Activated CD8-positive, alpha-beta T cell treated with anti-CD3 and anti-CD28 coated beads for 36 hours (primary cell): Measurements from ENCODE around the gene TMCC2. TPM values are rescaled to one million over a fixed set of nuclear protein-coding genes. Genes with fewer than 3 reads are reported as not detected.
A peak's percentile ranks its signal among the peaks of the same experiment; 100 is the strongest.

Experiments used
- ATAC-seq: fragments of 200-7000 bp; cut with Tn5 transposase; one replicate; pipeline ENCODE4 v1.10.0; 2021; ENCODE audit warnings: mild to moderate bottlenecking, moderate library complexity
- CTCF ChIA-PET: fragments of 350-600 bp; sonication (Branson Sonifier 250); formaldehyde crosslinking; loops from one replicate; lab custom pipeline; 2021; ENCODE audit warnings: antibody characterized with exemption; lab: Charles Lee
- POLR2A ChIA-PET: fragments of 350-600 bp; sonication (Branson Sonifier 250); formaldehyde crosslinking; loops from one replicate; lab custom pipeline; 2021; ENCODE audit warnings: antibody characterized with exemption; lab: Charles Lee
- DNase-seq: peaks from one replicate; pipeline ENCODE4 v3.0.0-alpha.2; 2020
- H3K27ac Mint-ChIP-seq: one replicate; pipeline ENCODE4 v1.8.0; 2021; ENCODE audit warnings: mild to moderate bottlenecking, mixed read lengths
- H3K27me3 Mint-ChIP-seq: one replicate; pipeline ENCODE4 v1.8.0; 2021; ENCODE audit warnings: mixed read lengths
- H3K36me3 Mint-ChIP-seq: one replicate; pipeline ENCODE4 v1.8.0; 2021; ENCODE audit warnings: low read depth, mixed read lengths
- H3K4me1 Mint-ChIP-seq: one replicate; pipeline ENCODE4 v1.8.0; 2021; ENCODE audit warnings: low read depth, mixed read lengths
- H3K4me3 Mint-ChIP-seq: one replicate; pipeline ENCODE4 v1.8.0; 2021; ENCODE audit warnings: mild to moderate bottlenecking, moderate library complexity, mixed read lengths
- H3K9me3 Mint-ChIP-seq: one replicate; pipeline ENCODE4 v1.8.0; 2021; ENCODE audit warnings: mixed read lengths
- CTCF ChIP-seq: fragments of 200-600 bp; IDR thresholded peaks from one replicate; pipeline ENCODE4 v1.8.0; 2022; ENCODE audit warnings: antibody characterized with exemption, mild to moderate bottlenecking
- intact Hi-C: fragments of 100-400 bp; cut with micrococcal nuclease; formaldehyde crosslinking; loops from one replicate; pipeline ENCODE4 v1.10.0; 2022
- total RNA-seq, 2 experiments: library from RNA; stranded (reverse); gene quantifications; one replicate each; pipeline ENCODE4 v1.2.3, GENCODE V29; 2021

TMCC2 gene
- total RNA-seq, 2 experiments from 2014 or later, result 6.6 to 7.1 TPM

- TF ChIP-seq CTCF, result no peak
- ChIA-PET CTCF (interaction anchor here (0.8 to 2.4 kb wide), 12 partner anchors 11 to 138 kb away, joined by 3 to 20 read pairs (median 4); partner anchors contain the start of genes DSTYK, RBBP5 and TMCC2), POLR2A (interaction anchor here (0.6 to 3.3 kb wide), 18 partner anchors 10 to 137 kb away, joined by 3 to 36 read pairs (median 4); partner anchors contain the start of genes DSTYK, RBBP5 and TMCC2)
- ATAC-seq, result peak; percentile 55
- Mint-ChIP-seq H3K4me3 (peak overlapping the region; percentile 53), H3K27me3 (no peaks in the 10 kb centered on the region), H3K9me3 (no peaks in the 10 kb centered on the region), H3K27ac (peak overlapping the region; percentile 94), H3K4me1 (peaks cover 69% of the 10 kb centered on the region), H3K36me3 (peaks cover 29% of the 10 kb centered on the region)
- DNase-seq, result peak; percentile 70
- intact Hi-C loops, result no loop called here
These were observed 28.4 kb upstream of the TMCC2 start for GRCh38 chr1:205199090-205199930.

GRCh38 chr1:205199931-205200299 is 27.8 kb upstream of the TMCC2 start:
- peaks cover 75% of the 10 kb centered on the region for H3K4me1 Mint-ChIP-seq
- ATAC-seq (peak; percentile 63), DNase-seq (peak; percentile 48)
- no peak for TF ChIP-seq CTCF
- peaks cover 29% of the 10 kb centered on the region for H3K36me3 Mint-ChIP-seq
- H3K27me3 Mint-ChIP-seq, result no peaks in the 10 kb centered on the region
- peak overlapping the region; percentile 94 for H3K27ac Mint-ChIP-seq
- intact Hi-C loops, result no loop called here
- no peaks in the 10 kb centered on the region for H3K9me3 Mint-ChIP-seq
- POLR2A ChIA-PET, result interaction anchor here (0.6 to 3.3 kb wide), 13 partner anchors 11 to 125 kb away, joined by 3 to 36 read pairs (median 5); partner anchors contain the start of genes DSTYK, RBBP5 and TMCC2
- CTCF ChIA-PET, result interaction anchor here (0.8 to 2.4 kb wide), 11 partner anchors 11 to 138 kb away, joined by 3 to 20 read pairs (median 5); partner anchors contain the start of genes DSTYK, RBBP5 and TMCC2
- H3K4me3 Mint-ChIP-seq, result peak overlapping the region; percentile 53

- POLR2A ChIA-PET, result interaction anchor here (1.5 to 2.6 kb wide), 3 partner anchors 11 to 20 kb away, joined by 4 to 9 read pairs (median 9); no protein-coding TSS in a partner anchor
- H3K4me1 Mint-ChIP-seq, result peaks cover 73% of the 10 kb centered on the region
- H3K27ac Mint-ChIP-seq, result peak overlapping the region; percentile 98
- ATAC-seq (no peak), DNase-seq (no peak)
- CTCF ChIA-PET, result interaction anchor here (1.0 to 2.9 kb wide), 4 partner anchors 19 to 63 kb away, joined by 3 to 9 read pairs (median 6); no protein-coding TSS in a partner anchor
- no peak for TF ChIP-seq CTCF
- H3K27me3 Mint-ChIP-seq, result no peaks in the 10 kb centered on the region
- peak overlapping the region; percentile 18 for H3K4me3 Mint-ChIP-seq
- peaks cover 16% of the 10 kb centered on the region for H3K36me3 Mint-ChIP-seq
- H3K9me3 Mint-ChIP-seq, result no peaks in the 10 kb centered on the region
- intact Hi-C loops, result loop anchor here (2.0 kb wide), 1 partner anchor 18 kb away; no protein-coding TSS in a partner anchor
These were observed 23.2 kb upstream of the TMCC2 start for GRCh38 chr1:205204552-205204951.

- ChIA-PET CTCF (interaction anchor here (1.3 to 2.9 kb wide), 4 partner anchors 19 to 51 kb away, joined by 4 to 9 read pairs (median 6); no protein-coding TSS in a partner anchor), POLR2A (interaction anchor here (0.6 to 2.6 kb wide), 3 partner anchors 11 to 1704 kb away, joined by 4 to 9 read pairs (median 5); no protein-coding TSS in a partner anchor)
- DNase-seq (no peak), ATAC-seq (no peak)
- Mint-ChIP-seq H3K4me1 (peaks cover 71% of the 10 kb centered on the region), H3K9me3 (no peaks in the 10 kb centered on the region), H3K36me3 (peaks cover 14% of the 10 kb centered on the region), H3K27me3 (no peaks in the 10 kb centered on the region), H3K4me3 (no peak overlapping the region), H3K27ac (peak overlapping the region; percentile 98)
- no peak for TF ChIP-seq CTCF
- intact Hi-C loops, result loop anchor here (2.0 to 5.0 kb wide), 2 partner anchors 18 to 33 kb away; no protein-coding TSS in a partner anchor
These were observed 22.7 kb upstream of the TMCC2 start for GRCh38 chr1:205205055-205205454.
